Globus pallidus (tissue), 1 donor: ENCODE data around the gene ZEB2.
"Not testable (repeated sequence)": the region's sequence is repeated elsewhere in the genome, so short reads cannot be mapped to it uniquely, and the experiment has no call there.

Experiments used
- DNase-seq: peaks from one replicate; pipeline ENCODE4 v3.0.0-alpha.2; 2015; ENCODE audit warnings: low spot score

ZEB2 gene

DNA sequence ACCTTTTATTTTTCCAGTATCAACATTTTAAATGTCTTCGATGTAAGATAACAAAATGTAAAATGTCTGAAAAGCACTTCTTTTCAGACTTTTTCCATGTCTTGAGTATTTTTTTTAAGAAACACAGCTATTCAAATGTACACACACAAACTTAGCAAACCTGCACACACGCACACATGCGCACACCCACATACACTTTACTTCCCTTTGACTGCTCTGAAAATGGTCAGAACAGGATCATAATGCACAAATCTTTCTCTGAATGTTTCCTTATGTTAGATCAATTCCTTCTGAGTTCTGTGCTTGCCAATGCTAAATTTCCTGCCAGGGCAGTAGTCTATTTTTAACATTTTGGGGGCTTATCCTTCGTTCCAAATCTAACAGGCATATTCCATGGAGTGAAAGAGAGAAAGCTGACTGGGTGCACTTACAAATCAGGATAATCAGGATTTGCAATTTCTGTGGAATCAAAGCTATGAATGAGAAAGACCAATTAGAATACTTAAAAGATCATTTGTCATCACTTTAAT lies 136.3 kb downstream of the ZEB2 start:
- DNase-seq: no peak

DNA sequence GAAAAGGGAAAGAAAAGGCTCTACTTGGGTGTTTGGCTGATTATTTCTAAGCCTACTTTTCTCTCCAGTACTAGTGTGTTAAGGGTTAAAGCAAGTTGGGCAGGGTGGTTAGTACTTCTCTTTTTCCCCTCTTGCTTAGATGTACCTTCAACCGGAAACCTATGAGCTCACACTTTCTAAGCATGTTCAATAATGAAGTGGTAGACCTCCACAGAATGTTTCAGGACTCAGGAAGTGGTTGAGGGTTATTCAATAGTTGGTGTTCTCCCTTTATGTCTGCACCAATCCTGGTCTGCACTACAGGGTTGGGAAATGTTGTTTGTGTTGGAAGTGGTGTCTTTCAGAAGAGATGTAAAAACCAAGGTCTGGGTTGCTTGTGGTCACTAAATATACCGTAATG lies 137.1 kb downstream of the ZEB2 start:
- no peak for DNase-seq

DNA sequence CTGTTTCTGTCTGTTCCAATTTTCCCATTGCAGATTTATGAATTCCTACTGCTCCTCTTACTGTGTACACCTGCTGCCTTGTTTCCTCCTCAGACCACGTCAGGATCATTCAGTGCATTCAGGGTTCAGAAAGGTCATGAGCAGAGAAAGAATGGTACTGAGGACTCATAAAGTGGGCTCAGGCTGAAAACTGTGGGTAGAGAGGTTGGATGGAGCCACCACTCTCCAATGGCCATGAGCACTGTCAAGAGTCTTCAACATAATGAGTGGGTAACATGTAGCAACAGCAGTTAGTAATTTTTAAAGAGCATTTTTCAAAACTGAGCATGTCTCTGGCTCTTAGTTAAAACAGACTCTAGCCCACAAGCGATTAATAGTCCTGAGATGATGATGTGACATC lies 138.2 kb downstream of the ZEB2 start:
- no peak for DNase-seq

DNA sequence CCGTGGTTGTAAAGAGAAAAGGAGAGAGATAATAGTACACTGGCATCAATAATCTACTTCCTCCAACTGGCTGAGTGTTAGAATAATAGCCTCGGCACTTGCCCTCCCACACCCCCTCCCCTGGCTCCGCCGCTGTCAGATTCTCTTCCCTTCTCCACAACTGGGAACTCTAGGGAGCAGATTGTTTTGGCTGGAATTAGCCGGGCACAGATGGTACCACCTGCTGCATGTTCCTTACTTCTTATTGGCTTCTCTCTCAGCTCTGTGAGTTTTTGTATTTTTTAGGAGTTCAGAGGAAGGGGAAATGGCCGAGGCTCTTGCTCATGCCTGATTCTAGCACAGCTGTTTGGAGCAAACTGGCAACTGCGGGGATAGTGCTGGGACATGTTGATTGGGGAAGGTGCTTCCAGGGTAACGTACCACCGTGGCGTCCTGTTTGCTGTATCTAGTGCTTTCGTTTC lies 140.0 kb downstream of the ZEB2 start:
- no peak for DNase-seq

DNA sequence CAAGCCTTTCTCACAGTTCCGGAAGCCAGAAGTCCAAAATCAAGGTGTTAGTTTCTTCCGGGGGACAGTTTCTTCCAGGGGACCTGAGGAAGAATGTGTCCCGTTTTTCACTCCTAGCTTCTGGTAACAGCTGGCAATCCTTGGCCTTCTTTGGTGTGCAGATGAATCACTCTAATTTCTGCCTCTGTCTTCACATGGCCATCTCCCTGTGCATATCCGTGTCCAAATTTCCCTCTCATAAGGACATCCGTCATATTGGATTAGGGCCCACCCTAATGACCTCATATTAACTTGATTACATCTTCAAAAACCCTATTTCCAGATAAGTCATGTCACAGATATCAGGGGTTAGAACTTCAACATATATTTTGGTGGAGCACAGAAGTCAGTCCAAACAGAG lies 141.4 kb downstream of the ZEB2 start:
- no peak for DNase-seq

DNA sequence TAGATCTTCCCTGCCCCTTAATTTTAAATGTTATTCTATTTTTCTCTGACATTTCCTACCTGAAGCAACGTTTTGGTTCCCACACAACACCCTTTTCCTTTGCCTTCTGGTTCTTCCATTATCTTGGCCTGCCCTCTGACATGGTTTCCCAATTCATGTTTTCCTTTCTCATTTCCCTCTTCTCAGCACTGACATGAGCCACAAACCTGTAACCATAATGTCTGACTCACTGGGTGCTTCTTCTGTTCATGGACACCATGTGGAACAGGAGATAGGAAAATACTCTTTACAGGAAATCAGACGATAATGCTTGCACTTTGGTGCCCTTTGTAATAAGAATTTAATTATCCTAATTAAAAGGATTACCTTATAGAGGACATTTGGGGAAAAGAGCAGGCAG lies 142.0 kb downstream of the ZEB2 start:
- no peak for DNase-seq

DNA sequence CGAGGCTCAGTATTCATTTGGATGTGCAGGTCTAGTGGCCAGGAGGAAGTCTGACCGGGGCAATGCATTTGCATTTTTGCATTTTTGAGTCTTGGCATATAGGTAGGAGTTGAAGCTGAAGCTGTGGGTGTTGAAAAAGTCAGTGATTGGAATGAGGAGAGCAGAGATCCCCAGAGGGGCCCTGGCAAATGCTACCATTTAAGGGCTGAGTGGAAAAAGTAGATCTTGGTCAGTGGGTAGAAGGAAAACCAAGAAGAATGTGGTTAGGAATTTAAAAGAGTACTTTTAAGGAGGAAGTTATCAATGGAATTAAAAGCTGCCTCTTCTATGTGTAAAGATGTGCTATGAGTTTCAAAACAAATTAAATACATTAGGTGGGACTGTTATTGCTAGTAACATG lies 143.0 kb downstream of the ZEB2 start:
- no peak for DNase-seq

DNA sequence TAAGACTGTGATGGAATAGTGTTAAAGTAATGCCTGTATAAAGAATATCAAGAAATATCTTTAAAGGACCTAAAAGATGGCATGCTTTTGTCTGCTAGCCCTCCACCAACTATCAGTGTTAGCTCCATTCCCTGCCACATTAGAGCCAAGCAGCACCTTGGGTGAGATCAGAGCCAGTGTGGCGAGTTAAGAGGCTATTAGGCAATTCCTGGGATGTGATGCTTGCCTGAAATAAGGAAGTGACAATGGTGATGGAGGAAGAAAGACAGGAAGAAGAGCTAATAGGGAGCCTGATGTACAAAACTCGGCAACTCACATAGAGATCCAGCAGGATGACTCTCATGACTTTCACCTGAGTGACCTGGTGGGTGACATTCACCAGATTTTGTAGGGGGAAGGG lies 143.5 kb downstream of the ZEB2 start:
- DNase-seq: no peak

DNA sequence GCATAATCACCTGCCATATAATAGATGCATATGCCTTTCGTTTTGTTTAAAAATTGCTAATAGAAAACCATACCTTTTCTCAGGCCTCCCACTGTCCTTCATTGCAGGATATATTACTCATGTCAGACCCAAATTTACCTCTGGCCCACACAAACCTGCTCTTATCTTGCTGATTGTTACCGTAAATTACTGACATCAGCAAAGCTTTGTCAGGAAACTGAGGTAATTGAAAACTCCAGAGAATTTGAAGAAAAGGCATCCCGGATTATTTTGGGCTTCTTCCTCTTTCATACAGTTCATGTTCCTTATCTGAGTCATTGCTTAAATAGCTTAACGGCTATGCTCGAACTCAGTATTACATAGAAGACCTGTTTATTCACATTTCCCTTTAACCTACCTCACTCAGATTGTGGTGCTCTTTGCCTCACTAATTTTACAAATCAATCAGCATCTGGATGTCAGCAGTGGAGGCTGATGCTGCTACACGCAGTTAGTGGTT lies 145.7 kb downstream of the ZEB2 start:
- DNase-seq: no peak

DNA sequence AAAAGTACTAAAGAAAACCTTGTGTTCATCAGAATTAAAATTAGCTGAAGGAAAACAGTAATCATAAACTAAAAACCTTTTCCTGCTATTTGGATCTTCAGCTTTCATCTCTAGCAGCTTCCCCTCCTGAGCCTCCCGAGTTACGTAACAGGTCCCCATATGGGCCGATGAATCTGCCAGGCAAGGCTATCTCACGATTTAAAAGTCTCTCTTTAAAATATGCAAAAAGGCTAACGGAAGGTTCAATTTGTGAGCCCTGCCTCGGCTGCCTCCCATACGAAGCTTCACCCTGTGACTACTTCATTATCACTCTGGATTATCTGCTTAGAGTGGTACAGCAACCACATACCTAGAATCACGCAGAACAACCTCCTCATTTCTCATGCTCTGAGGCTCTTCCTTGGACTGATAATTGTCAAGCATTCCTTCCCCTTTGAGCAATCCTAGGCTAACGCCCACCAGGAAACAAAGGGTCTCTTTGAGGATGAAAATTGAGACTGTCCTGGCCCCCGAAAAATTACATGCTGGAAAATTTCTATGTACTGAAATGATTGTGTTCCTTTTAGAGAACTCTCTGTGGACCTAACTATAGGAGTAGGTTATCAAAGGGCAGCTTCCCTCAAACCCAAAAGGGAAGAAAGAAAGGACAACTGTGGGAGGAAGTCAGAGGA lies 147.4 kb downstream of the ZEB2 start:
- peak; percentile 60 for DNase-seq

DNA sequence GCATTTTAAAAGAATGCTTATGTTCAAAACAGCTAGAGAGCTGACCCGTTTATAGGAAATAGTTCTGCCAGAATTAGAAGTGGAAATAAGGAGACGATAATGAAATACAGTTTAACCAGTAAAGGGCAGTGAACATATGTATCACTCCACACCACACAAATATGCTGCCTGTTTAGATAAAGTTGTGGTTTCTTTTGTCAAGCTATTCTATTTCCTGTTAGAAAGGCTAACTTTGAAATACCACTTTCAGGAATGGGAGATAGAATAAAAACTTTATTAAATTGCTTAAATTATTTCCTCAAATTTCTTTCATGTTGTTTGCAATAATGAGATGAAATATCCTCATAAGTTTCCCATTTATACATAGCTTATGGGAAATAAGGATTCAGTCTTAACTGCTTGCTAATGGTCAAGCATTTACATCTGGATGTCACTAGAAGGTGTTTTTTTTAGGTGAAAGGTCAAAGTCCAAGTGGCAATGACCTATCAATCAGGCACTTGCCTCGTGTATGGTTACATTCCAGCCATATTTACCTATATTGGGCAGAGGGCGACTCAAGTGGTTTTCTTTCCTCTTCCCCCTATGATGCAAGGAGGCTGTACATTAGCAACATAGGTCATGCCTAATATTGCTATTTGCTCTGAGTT lies 148.9 kb downstream of the ZEB2 start:
- DNase-seq: no peak

DNA sequence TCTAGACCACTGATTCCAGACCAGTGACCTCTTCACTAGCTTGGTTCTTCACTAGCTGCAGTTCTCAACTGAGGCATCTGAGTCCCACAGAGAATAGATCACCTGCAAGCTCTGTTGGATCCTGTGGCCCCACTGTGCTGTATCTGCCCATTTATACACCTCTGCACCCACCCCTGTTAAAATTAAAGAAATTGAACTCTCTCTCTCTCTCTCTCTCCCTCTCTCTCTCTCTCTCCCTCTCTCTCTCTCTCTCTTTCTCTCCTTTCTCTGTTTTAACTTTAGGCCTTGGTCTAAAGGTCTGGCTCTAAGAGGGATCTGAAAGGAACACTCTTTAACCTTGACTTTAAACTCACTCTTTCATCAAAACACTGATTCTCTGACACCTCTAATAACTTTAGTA lies 150.5 kb downstream of the ZEB2 start:
- DNase-seq: no peak

DNA sequence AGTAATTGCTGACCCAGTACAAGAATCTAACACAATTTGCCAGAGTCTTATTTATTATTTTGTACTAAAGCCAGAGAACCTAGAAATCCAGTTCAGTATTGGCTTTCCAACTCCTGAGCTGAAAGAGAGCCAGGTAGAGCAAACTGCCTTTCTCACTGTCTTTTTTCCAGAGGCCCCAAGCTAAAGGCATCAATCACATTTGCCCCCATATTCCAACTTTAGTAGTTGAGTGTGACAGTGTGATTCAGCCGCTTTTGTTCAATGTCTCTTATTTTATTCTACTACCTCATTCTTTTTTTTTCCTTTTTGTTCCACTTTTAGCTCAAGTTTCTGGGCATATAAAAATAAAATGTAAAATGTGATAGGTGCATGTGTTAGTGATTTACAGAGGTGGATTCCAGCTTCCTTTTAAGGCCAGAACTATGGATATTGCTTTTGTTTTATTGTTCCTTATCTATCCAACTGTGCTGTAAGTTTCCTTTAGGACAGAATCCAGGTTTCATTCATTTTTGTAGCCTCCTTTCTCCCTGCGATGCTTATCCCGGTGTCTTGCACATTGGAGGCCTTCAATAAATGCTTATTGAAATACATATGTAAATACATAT lies 153.0 kb downstream of the ZEB2 start:
- no peak for DNase-seq

DNA sequence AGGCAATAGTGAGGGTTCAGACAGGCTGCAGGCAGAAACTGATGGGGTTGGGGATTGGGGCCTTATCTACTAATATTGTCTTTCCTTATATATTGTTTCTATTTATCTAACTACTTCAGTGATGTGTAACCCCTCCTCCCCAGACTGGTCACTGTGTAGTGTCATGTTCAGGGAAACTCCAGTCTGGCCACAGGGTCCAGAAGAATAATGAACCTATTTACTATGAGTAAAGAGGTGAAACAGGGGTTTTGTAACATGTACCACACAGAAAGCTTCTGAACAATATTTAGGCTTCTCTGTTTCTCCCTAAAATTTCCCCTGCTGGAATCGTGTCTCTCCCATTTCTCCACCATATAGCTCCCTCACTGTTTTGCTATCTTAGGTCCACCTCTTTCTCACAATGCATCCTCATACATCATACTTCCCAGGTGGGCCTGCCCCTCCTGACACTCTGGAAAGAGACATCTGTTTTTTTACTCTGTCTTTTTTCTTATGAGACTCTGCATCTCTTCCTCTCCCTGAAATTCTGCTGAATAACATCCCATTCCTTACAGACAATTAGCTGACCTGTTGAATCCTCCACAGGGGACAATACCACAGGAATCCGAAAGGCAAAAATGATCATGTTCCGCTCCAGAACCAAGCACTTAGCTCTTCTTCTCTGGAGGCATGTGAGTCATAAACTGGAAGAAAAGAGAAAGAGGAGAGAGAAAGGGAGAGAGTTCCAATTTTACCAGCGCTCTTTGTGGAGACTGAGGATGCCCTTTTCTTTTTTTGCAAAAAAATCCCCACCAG lies 154.8 kb downstream of the ZEB2 start:
- DNase-seq: no peak

DNA sequence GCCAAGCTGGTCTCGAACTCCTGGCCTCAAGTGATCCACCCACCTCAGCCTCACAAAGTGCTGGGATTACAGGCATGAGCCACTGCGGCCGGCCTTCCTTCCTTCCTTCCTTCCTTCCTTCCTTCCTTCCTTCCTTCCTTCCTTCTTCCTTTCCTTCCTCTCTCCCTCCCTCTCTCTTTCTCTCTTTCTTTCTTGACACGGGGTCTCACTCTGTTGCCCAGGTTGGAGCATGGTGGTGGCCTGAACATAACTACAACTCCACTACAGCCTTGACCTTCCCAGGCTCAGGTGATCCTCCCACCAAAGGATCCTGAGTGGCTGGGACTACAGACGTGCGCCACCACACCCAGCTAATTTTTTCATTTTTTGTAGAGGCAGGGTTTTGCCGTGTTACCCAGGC lies 155.7 kb downstream of the ZEB2 start:
- DNase-seq: not testable (repeated sequence)

DNA sequence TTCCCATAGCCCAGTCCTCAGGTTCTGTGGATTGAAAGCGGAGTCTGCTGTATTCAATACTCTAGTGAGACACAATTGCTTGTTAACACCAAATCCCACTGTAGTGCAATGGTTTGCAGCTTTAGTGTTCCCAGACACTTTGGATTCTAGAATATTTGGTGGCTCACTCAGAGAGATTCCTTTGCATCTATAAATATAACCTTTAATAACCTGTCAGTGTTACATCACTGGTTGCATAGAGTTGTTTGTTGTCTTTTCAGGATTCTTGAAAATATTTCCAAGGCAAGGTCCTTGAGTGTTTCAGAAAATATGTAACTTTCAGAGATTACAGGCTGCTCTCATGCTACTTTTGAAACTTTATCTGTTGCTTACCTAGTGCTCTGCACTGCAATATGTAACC lies 157.5 kb downstream of the ZEB2 start:
- no peak for DNase-seq

DNA sequence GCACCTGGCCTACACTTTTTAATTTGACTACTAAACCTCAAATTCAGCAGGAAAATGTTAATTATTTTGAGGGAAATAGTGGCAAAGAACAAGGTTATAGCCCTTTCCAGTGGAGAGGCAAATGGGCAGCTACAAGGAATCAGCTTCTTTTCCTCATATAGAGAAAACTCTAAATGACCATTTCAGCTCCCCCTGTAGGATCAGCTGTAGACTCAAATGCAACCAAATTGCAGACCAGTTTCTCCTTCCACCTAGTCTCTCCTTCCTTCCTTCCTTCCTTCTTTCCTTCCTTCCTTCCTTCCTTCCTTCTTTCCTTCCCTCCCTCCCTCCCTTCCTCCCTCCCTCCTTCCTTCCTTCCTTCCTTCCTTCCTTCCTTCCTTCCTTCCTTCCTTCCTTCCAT lies 158.2 kb downstream of the ZEB2 start:
- no peak for DNase-seq

DNA sequence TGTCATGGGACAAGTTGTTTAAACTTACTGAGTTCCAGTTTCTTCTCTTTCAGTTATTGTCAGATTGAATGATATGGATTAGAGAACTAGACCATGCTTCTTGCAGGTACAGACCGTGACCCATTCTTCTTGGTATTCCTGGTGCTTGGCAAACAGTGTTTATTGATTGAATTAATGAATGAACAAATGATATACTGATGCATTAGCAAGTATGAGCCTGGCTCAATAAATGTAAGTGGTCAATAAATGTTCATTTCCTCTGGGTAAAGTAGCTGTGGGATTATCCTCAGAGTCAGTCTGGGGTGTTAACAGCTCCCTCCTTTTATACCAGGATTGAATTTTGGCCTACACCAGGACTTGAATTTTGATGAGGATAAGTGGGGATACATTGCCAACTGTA lies 160.2 kb downstream of the ZEB2 start:
- DNase-seq: no peak

DNA sequence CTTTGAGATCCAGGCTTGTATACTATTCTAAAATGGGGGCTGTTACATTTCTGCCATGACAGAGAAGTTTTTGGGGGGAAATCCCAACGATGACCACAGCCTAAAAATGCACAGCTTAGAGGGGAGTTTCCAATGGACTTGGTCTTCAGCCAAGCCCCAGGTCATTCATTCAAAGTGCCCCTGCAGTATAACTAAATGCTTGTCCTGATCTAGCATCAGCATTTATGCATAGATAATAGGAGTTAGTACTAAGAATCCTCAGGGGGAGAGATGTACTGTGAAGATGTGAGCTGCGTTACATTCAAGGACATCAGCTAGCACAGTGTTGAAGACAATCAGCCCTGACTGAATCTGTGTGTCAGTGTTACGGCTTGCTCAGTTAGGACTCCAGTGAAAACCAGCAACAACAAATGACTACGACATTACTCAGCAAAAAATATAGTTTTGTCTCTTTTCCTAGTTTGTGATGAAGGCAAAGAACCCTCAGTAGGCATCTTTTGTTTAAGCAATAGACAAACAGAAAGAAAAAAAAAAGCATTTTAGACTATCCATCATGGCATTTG lies 160.9 kb downstream of the ZEB2 start:
- DNase-seq: no peak

DNA sequence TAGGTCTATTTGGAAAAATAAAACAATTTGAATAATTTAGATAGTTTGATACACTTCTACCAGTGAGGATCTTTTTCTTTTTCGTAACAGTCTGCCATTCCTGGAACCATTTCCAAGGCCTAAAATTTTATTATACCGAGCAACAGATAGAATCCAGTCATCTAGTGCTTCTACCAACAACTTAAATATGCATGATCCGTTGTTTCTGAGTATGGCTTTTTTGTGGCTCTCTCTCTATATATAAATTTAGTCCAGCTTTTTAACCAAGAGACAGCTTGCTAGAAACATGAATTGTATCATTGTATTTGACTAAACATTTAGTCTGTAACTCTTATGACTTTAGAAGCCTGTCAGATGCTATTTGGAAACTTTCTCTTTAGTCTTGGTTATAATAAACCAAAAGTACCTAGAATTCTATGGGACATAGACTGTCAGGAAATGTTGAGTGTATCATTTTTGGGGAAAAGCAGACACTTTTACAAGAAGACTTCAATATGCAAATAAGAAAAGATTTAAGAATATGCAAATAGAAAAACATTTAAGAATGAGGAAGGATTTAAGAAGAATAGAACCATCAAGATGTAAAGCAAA lies 161.4 kb downstream of the ZEB2 start:
- DNase-seq: no peak

DNA sequence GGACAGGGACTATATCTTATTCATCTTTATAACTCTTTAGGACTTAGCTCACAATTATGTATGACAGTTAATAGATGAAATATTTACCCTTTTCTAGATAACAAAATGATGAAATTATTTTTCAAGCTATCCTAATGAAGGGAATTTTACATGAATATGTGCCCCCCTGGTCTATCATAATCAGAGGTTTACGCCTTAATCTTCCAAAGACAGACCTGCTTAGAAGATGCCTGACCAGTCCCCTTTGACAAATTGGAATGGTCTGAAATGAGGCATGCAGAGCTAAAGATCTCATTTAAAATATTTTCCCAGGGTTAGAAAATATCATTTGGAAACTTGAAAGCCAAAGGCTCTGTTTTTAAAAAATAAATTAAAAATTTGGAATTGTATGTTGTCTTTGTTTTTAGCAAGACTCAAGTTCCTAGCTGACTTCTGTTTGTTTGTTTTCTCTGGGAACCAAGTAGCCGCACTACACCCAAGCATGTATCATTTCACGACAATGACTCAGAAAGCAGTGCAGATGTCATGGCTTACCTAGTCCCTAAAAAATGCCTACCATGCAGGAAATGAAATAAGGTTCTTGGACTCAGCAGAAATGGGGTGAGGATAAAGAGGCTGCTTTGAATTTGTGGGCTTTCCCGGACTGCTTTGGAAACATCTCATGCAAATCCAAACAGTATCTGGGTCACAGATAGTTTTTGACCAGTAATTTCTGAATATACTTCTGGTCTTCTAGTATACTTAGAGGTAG lies 162.1 kb downstream of the ZEB2 start:
- no peak for DNase-seq
